Chondrocyte (in vitro differentiated cells): ENCODE results near the gene TMEM156. TPM values are rescaled to one million over a fixed set of nuclear protein-coding genes. Genes with fewer than 3 reads are reported as not detected.

Experiments
- DNase-seq: peaks from one replicate; pipeline ENCODE4 v3.0.0; 2021; ENCODE audit warnings: mixed read lengths, low spot score
- H3K27ac Mint-ChIP-seq: one replicate; pipeline ENCODE4 v1.8.0; 2021; ENCODE audit warnings: mild to moderate bottlenecking, moderate library complexity, mixed read lengths; ENCODE audit not compliant: unreplicated experiment
- H3K27me3 Mint-ChIP-seq: 2 replicates; pipeline ENCODE4 v1.8.0; 2021; ENCODE audit warnings: low read depth, mixed read lengths
- H3K36me3 Mint-ChIP-seq: 2 replicates; pipeline ENCODE4 v1.8.0; 2021; ENCODE audit warnings: low read depth, mixed read lengths
- H3K4me1 Mint-ChIP-seq: 2 replicates; pipeline ENCODE4 v1.8.0; 2021; ENCODE audit warnings: low read depth, mild to moderate bottlenecking, mixed read lengths
- H3K4me3 Mint-ChIP-seq: one replicate; pipeline ENCODE4 v1.8.0; 2021; ENCODE audit warnings: mild to moderate bottlenecking, moderate library complexity, mixed read lengths; ENCODE audit not compliant: unreplicated experiment
- H3K9me3 Mint-ChIP-seq: 2 replicates; pipeline ENCODE4 v1.8.0; 2021; ENCODE audit warnings: low read depth, mixed read lengths
- total RNA-seq: library from RNA; stranded (reverse); gene quantifications from 3 replicates; pipeline ENCODE4 v1.2.1, GENCODE V29; 2021
- TF ChIP-seq, protein P1 (sequence below): fragments of 200-600 bp; sonication (generic); IDR thresholded peaks from 2 replicates; pipeline ENCODE4 v1.5.0; 2021; ENCODE audit warnings: antibody characterized with exemption, mild to moderate bottlenecking, moderate library complexity

The TMEM156 gene
- total RNA-seq, 1 donor from 2014 or later: 0.32 TPM

GRCh38 chr4:38939165-38939564, 93.0 kb downstream of the TMEM156 start:
- Mint-ChIP-seq H3K36me3 (peaks cover 56% of the 10 kb centered on the region), H3K4me1 (peaks cover 22% of the 10 kb centered on the region), H3K4me3 (no peak overlapping the region), H3K9me3 (no peaks in the 10 kb centered on the region), H3K27me3 (no peaks in the 10 kb centered on the region), H3K27ac (no peak overlapping the region)
- TF ChIP-seq, protein P1, sequence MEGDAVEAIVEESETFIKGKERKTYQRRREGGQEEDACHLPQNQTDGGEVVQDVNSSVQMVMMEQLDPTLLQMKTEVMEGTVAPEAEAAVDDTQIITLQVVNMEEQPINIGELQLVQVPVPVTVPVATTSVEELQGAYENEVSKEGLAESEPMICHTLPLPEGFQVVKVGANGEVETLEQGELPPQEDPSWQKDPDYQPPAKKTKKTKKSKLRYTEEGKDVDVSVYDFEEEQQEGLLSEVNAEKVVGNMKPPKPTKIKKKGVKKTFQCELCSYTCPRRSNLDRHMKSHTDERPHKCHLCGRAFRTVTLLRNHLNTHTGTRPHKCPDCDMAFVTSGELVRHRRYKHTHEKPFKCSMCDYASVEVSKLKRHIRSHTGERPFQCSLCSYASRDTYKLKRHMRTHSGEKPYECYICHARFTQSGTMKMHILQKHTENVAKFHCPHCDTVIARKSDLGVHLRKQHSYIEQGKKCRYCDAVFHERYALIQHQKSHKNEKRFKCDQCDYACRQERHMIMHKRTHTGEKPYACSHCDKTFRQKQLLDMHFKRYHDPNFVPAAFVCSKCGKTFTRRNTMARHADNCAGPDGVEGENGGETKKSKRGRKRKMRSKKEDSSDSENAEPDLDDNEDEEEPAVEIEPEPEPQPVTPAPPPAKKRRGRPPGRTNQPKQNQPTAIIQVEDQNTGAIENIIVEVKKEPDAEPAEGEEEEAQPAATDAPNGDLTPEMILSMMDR: no peak
- DNase-seq: no peak

DNA sequence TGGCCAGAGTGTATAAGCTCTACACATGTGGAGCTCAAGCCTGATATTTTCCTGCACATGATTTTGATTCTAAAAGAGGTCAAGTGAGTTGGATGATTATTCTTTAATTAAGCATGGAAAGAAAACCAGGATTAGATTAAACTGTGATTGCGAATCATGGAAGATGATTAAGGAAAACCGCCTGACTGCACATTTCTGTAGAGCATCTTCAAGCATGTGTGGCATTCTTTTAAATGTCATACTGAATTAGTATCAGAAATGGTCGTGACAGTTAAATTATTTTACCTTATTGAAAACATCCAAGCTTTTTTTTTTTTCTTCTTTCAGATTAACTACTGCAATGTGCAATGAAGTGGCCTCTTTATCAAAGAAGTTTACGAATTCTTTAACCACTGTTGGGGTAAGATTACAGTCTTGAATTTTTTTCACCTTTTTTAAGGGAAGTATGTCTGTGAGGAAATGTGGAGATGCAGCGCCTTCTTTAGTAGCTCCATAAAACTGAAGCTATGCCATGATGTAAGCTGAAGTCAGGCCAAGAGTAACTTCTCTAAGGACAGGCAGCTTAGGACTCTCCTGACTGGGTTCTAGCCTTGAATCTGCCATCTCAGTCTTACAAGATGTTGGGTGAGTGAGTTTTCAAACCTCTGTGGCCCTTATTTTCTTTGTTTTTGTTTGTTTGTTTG, 96.7 kb downstream of the TMEM156 start:
- TF ChIP-seq, protein P1: no peak
- peaks cover 57% of the 10 kb centered on the region for H3K36me3 Mint-ChIP-seq
- peaks cover under 1% of the 10 kb centered on the region for H3K4me1 Mint-ChIP-seq
- H3K27me3 Mint-ChIP-seq: no peaks in the 10 kb centered on the region
- no peak overlapping the region for H3K4me3 Mint-ChIP-seq
- H3K9me3 Mint-ChIP-seq: no peaks in the 10 kb centered on the region
- no peak overlapping the region for H3K27ac Mint-ChIP-seq
- DNase-seq: no peak

DNA sequence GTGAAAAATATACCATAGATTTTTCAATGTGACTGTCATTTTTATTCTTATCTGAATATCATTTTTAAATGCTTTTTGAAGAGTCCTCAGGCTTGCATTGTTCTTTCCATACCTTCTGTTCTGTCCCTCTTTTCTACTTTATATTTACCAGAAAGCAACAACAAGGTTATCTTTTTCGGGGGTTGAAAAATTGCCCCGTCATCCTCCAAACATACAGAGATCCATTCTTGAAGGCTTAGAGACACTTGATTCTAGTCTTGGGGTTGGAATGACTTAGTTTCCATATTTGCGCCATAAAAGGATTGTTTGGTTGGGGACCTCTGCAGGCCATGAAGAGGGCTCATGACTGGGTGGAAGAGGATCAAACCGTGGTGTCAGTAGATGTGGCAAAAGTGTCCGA, 101.1 kb downstream of the TMEM156 start:
- DNase-seq: no peak
- Mint-ChIP-seq H3K9me3 (no peaks in the 10 kb centered on the region), H3K4me3 (no peak overlapping the region), H3K4me1 (no peaks in the 10 kb centered on the region), H3K36me3 (peaks cover 65% of the 10 kb centered on the region), H3K27me3 (no peaks in the 10 kb centered on the region), H3K27ac (no peak overlapping the region)
- TF ChIP-seq, protein P1: no peak

DNA sequence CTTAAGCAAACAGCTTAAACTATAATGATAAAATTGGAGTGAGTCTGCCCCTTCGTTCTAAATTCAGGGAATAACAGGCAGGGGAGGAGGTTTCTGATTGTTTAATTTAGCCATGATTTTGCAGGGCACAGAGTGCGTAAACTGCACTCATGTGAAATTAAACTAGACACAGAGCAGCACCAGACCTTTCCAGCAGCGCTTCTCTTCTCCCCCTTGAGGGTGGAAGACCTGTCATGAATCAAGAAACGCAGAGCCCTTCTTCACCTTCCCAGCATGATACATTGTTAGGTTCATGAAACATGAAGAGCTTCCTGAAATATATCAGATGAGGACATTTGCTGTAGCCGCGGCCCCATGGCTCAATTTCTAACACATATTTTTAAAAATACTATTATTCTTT, 101.5 kb downstream of the TMEM156 start:
- H3K4me1 Mint-ChIP-seq: no peaks in the 10 kb centered on the region
- DNase-seq: no peak
- TF ChIP-seq, protein P1: no peak
- no peak overlapping the region for H3K27ac Mint-ChIP-seq
- no peaks in the 10 kb centered on the region for H3K27me3 Mint-ChIP-seq
- H3K9me3 Mint-ChIP-seq: no peaks in the 10 kb centered on the region
- peaks cover 66% of the 10 kb centered on the region for H3K36me3 Mint-ChIP-seq
- H3K4me3 Mint-ChIP-seq: no peak overlapping the region

DNA sequence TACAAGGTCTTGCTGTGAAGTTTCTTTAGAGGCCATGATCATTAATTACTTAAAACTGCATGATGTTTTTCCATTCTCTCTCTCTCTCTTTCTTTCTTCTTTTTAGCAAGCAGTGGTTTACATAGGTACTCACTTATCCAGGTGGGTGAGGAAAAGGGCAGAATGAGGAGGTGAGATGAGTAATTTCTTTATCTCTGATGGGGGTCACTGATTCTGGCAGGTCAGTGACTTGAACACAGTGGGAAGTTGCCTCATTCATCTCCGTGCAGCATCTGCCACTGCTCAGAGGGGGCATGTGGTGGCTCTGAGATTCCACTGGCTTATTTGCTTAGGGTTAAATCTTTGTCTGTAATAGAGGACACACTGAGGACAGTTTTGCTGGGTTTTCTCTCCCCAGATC, 102.0 kb downstream of the TMEM156 start:
- TF ChIP-seq, protein P1: no peak
- no peaks in the 10 kb centered on the region for H3K9me3 Mint-ChIP-seq
- no peak overlapping the region for H3K27ac Mint-ChIP-seq
- DNase-seq: no peak
- no peaks in the 10 kb centered on the region for H3K27me3 Mint-ChIP-seq
- no peaks in the 10 kb centered on the region for H3K4me1 Mint-ChIP-seq
- H3K4me3 Mint-ChIP-seq: no peak overlapping the region
- H3K36me3 Mint-ChIP-seq: peaks cover 61% of the 10 kb centered on the region
